NCI-H748 treated with DMSO at 0.1 percent for 48 hours (cell line): Measurements from ENCODE around the gene TSPAN6.

Experiments
- DNase-seq: peaks from one replicate; lab custom pipeline; 2025; lab: John Stamatoyannopoulos, UW

Gene TSPAN6

DNA sequence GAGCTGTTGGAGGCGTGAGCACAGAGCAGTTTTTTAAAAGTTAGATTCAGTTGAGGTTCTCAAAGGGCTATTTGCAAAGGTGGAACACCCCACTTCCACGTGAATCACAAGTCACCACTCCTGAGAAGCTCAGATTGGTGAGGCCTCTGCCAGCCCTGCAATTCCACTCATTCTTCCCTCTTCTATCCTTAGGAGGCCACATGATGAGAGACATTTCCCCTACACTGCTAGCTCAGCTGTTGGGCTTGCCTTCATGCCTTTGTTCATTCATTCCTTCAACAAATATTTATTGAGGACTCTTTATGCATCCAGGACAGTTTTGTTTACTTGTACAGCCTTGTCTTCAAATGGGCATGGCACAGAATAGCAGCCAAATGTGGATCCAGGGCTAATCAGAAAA, 11.1 kb upstream of the TSPAN6 start:
- DNase-seq: peak; percentile 32

GRCh38 chrX:100647095-100647494, 10.5 kb upstream of the TSPAN6 start:
- no peak for DNase-seq

- DNase-seq: no peak
Observed at GRCh38 chrX:100645106-100645505, 8.5 kb upstream of the TSPAN6 start.

GRCh38 chrX:100643956-100644860, 7.6 kb upstream of the TSPAN6 start, which contains the start of gene SRPX2:
Gene SRPX2, plus strand, starts transcription at chrX:100644199. Its CDS starts 2,124 bp downstream, at chrX:100646323.
- no peak for DNase-seq

DNA sequence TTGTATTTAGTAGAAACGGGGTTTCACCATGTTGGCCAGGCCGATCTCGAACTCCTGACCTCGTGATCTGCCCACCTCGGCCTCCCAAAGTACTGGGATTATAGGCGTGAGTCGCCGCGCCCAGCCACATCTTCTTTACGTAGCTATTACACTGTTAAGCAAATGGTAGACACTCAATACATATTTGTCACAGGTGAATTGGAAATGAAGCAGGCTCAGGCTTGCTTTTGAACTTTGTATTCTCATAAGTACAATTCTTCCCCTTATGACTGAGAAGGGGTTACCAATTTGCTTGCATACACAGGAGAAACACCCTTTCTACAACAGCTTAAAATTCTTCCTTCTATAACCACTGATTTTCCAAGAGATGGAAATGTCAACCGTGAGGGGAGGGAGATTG, 6.6 kb upstream of the TSPAN6 start:
- DNase-seq: no peak

DNA sequence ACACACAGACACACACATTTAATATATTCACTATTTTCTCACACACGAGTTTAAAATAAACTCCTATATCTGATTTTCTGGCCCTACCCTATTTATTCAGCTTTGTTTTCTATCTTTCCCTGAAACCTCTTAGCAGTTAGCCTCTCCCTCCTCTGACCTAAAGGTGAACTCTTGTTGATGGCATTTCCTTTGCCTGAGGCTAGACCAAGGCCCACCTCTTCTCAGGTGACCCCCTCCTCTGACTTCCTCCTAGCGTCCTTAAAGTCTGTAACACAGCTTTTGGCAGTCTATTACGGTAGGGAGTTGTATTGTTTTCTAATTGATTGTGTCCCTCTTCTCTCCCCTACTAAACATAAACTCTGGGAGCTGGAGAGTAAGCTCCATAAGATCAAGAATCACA, 5.7 kb upstream of the TSPAN6 start:
- no peak for DNase-seq

- DNase-seq: peak; percentile 11
Observed at GRCh38 chrX:100635989-100636320, 651 bp downstream of the TSPAN6 start.

- DNase-seq: no peak
Observed at GRCh38 chrX:100635040-100635439, 1.6 kb downstream of the TSPAN6 start.

GRCh38 chrX:100625985-100626491, 10.6 kb downstream of the TSPAN6 start:
- no peak for DNase-seq

DNA sequence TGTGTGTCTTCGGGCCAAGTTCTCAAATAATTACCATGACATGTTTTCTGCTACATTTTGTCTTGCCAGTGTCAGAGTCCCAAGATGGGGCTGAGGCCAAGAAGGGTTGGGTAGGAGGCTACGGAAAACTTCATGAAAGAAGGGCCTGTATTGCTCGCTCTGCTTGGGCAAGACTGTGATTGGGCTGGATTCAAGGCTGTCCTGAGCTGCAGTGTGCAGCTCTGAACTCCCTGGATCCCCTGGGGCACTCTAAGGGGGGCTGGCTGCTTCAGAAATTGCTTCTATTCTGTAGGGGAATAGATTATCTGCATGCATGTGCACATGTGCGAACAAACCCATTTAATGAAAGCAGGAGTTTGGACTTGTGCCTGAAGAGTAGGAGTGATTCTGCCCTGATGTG, 13.6 kb downstream of the TSPAN6 start:
- DNase-seq: no peak

DNA sequence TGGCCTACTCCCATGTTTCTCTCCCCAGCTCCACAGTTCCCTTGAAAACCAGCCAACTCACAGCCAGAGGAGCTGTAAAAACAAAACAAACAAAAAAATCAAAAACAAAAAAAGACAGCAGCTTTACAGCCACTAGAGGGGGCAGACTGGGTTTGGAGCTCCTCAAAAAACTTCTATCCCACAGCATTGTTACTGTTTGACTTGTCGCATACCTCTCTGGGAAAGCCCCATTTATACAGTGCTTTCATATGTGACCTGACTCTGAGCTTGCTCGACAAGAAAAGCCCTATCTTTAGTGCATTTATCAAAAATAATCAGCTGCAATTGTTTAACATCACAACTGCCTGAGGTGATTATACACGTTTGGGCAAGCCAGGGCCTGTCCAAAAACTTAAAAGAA, 21.6 kb downstream of the TSPAN6 start:
- no peak for DNase-seq

GRCh38 chrX:100611951-100612350, 24.7 kb downstream of the TSPAN6 start:
- DNase-seq: no peak

DNA sequence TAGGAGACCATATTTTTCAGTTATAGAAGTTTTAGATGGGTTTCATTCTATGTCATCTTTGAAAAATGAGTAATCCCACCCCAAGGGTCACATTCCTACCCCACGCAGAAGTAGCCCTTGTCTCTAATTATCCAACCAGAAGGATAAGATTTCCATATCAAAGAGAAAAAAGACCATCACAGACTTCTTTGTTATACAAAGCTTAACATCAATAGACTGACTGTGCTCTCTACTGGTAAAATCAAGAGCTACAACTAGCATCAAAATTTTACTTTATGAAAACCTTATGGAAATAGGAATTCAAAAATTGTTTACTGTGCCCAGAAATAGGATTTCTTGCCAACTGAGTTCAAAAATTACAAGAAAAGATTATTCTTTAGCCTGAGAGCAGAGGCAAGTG, 27.0 kb downstream of the TSPAN6 start:
- DNase-seq: no peak

GRCh38 chrX:100606753-100607152, 29.9 kb downstream of the TSPAN6 start:
- DNase-seq: no peak

- no peak for DNase-seq
Observed at GRCh38 chrX:100600758-100601157, 35.8 kb downstream of the TSPAN6 start.

DNA sequence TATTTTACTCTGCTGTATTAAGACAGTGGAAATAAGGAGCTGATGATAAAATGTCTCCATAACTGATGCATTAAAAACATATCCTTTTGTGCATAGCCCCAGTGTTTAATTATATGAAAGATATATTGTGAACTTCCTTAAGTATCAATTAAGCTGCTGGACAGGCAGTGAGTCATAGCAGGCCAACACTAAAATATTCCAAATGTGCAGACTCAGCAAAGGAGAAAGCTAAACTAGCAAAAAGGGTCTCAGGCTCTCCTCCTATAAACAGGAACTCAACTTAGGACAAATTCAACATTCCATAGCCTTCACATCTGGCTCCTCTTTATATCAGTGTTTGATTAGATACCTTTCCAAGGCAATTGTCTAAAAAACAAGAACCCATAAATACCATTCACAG, 36.3 kb downstream of the TSPAN6 start:
- DNase-seq: no peak

GRCh38 chrX:100599456-100599855, 37.1 kb downstream of the TSPAN6 start:
- DNase-seq: no peak

- no peak for DNase-seq
Observed at GRCh38 chrX:100596601-100597000, 40.0 kb downstream of the TSPAN6 start.

GRCh38 chrX:100593581-100593980, 43.0 kb downstream of the TSPAN6 start:
- no peak for DNase-seq

DNA sequence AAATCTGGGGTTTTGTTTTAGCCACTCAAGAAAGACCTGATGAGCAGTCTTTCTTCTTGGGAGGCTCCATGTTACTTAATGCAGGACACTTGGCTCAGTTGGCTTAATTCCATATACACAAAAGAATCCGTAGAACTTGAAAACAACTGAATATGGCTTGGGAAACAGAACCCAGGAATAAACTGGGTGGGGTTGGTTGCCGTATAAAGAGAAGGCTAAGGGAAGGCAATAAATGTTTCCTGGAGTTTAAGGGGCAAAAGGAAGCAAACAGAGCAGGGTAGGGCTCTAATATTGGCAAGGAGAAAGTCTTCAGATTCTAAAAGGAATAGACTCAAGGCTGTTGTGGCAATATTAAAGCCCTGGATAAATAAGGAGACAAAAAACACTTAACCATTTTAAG, 43.5 kb downstream of the TSPAN6 start:
- no peak for DNase-seq

GRCh38 chrX:100591256-100592051, 45.2 kb downstream of the TSPAN6 start:
- DNase-seq: no peak

DNA sequence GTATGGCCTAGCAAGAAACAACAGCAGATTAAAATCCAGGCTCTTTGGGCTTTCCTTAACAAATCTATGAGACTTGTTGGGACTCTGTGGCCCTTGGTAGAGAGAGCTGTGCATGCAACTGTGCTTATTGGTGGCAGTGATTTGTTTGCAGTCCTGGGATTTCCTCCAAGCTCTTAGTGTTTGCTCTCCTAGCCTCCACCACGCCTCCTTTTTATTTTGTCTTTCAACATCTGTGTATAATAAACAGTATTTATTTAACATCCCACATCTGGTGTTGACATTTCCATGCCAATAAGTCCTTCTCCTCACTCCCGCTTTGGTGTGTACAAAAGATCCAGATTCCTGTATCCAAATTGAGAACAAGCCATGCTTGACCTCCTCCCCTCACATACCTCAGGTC, 48.7 kb downstream of the TSPAN6 start:
- DNase-seq: no peak

DNA sequence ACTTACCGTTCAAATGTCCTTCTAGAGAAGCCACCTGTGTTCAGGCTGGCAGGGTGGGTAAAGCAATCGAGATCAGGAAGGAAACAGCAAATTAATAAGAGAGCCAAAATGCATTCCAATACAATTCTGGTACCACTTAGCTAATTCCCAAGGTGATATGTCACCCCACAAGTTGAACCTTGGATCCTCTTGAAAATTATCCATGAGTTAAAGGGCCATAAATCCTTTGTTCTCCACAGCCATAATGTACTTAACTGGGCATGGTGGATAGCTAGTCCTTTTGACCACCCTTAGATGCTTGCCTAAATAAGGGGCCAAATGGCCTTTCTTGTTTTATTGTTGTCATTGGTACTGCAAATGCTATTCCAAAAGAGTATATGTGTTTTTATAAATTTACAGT, 49.9 kb downstream of the TSPAN6 start:
- no peak for DNase-seq
